KMS-11 (cell line): ENCODE measurements around the gene PRKG1.

Source experiments
- H2AFZ ChIP-seq: fragments of 200-600 bp; sonication (generic); 2 replicates; pipeline ENCODE4 v1.6.1; 2016; ENCODE audit warnings: antibody characterized with exemption, mixed run types, low read depth
- H3K27ac ChIP-seq: fragments of 200-600 bp; sonication (generic); 2 replicates; pipeline ENCODE4 v1.6.1; 2016; ENCODE audit warnings: mild to moderate bottlenecking, mixed run types
- H3K27me3 ChIP-seq: fragments of 200-600 bp; sonication (generic); 2 replicates; pipeline ENCODE4 v1.6.1; 2017; ENCODE audit warnings: mild to moderate bottlenecking, low read depth, mixed run types, moderate library complexity; ENCODE audit not compliant: insufficient read depth
- H3K36me3 ChIP-seq: fragments of 200-600 bp; sonication (generic); 2 replicates; pipeline ENCODE4 v1.6.1; 2017; ENCODE audit warnings: mild to moderate bottlenecking, mixed run types; ENCODE audit not compliant: insufficient read depth
- H3K4me1 ChIP-seq: fragments of 200-600 bp; sonication (generic); 2 replicates; pipeline ENCODE4 v1.6.1; 2016; ENCODE audit warnings: mild to moderate bottlenecking, low read depth, mixed run types; ENCODE audit not compliant: poor library complexity, severe bottlenecking
- H3K4me2 ChIP-seq: fragments of 200-600 bp; sonication (generic); 2 replicates; pipeline ENCODE4 v1.7.0; 2016; ENCODE audit warnings: mild to moderate bottlenecking, mixed run types
- H3K4me3 ChIP-seq: fragments of 200-600 bp; sonication (generic); IDR thresholded peaks from 2 replicates; pipeline ENCODE4 v1.6.1; 2017; ENCODE audit warnings: low read depth, low read length, mixed read lengths; ENCODE audit not compliant: insufficient read depth
- H3K79me2 ChIP-seq: fragments of 200-600 bp; sonication (generic); 2 replicates; pipeline ENCODE4 v1.6.1; 2016; ENCODE audit warnings: low read depth, mixed run types; ENCODE audit not compliant: insufficient read depth
- H3K9ac ChIP-seq: fragments of 200-600 bp; sonication (generic); 2 replicates; pipeline ENCODE4 v1.6.1; 2016; ENCODE audit warnings: mild to moderate bottlenecking, mixed run types
- H4K20me1 ChIP-seq: fragments of 200-600 bp; sonication (generic); 2 replicates; pipeline ENCODE4 v1.6.1; 2016; ENCODE audit warnings: mild to moderate bottlenecking, mixed run types; ENCODE audit not compliant: insufficient read depth
- CTCF ChIP-seq: fragments of 200-600 bp; sonication (generic); conservative IDR thresholded peaks from 2 replicates; pipeline ENCODE4 v1.6.1; 2017; ENCODE audit warnings: low read depth, mild to moderate bottlenecking, antibody characterized with exemption, low read length, moderate library complexity, mixed read lengths

PRKG1 gene

GRCh38 chr10:51956822-51957221 lies 882.5 kb downstream of the PRKG1 start:
- H3K27ac ChIP-seq, result no peak overlapping the region
- H3K36me3 ChIP-seq, result no peaks in the 10 kb centered on the region
- no peak overlapping the region for H3K9ac ChIP-seq
- H3K27me3 ChIP-seq, result no peaks in the 10 kb centered on the region
- H4K20me1 ChIP-seq, result no peaks in the 10 kb centered on the region
- no peaks in the 10 kb centered on the region for H3K4me1 ChIP-seq
- TF ChIP-seq CTCF, result no peak
- no peak overlapping the region for H3K4me3 ChIP-seq
- H3K4me2 ChIP-seq, result no peak overlapping the region
- no peaks in the 10 kb centered on the region for H3K79me2 ChIP-seq
- no peak overlapping the region for H2AFZ ChIP-seq

- no peaks in the 10 kb centered on the region for H3K27me3 ChIP-seq
- H3K36me3 ChIP-seq, result no peaks in the 10 kb centered on the region
- no peak overlapping the region for H3K9ac ChIP-seq
- H4K20me1 ChIP-seq, result no peaks in the 10 kb centered on the region
- H3K4me2 ChIP-seq, result no peak overlapping the region
- no peaks in the 10 kb centered on the region for H3K79me2 ChIP-seq
- H3K4me1 ChIP-seq, result no peaks in the 10 kb centered on the region
- no peak overlapping the region; the same call in 1 of the 2 replicates for H2AFZ ChIP-seq
- no peak overlapping the region for H3K4me3 ChIP-seq
- TF ChIP-seq CTCF, result peak; percentile 64
- no peak overlapping the region for H3K27ac ChIP-seq
Measured at GRCh38 chr10:51960494-51960895, 886.2 kb downstream of the PRKG1 start.

GRCh38 chr10:51961401-51961800 lies 887.1 kb downstream of the PRKG1 start:
- Histone ChIP-seq H3K27ac (no peak overlapping the region), H2AFZ (no peak overlapping the region), H3K4me1 (no peaks in the 10 kb centered on the region), H3K36me3 (no peaks in the 10 kb centered on the region), H3K79me2 (no peaks in the 10 kb centered on the region), H3K4me3 (no peak overlapping the region), H3K9ac (no peak overlapping the region), H3K4me2 (no peak overlapping the region), H4K20me1 (no peaks in the 10 kb centered on the region), H3K27me3 (no peaks in the 10 kb centered on the region)
- no peak for TF ChIP-seq CTCF

GRCh38 chr10:51964630-51965029 lies 890.3 kb downstream of the PRKG1 start:
- no peak for TF ChIP-seq CTCF

More at GRCh38 chr10:51964630-51965029, 890.3 kb downstream of the PRKG1 start:
- no peak overlapping the region for H3K9ac ChIP-seq
- no peaks in the 10 kb centered on the region for H4K20me1 ChIP-seq
- H3K36me3 ChIP-seq, result no peaks in the 10 kb centered on the region
- no peak overlapping the region for H2AFZ ChIP-seq
- H3K4me2 ChIP-seq, result no peak overlapping the region
- no peaks in the 10 kb centered on the region for H3K27me3 ChIP-seq
- no peak overlapping the region for H3K4me3 ChIP-seq
- no peak overlapping the region for H3K27ac ChIP-seq
- no peaks in the 10 kb centered on the region for H3K79me2 ChIP-seq
- H3K4me1 ChIP-seq, result no peaks in the 10 kb centered on the region
